Peyer's patch (tissue), 4 donors: ENCODE measurements around the gene SEMA3C. TPM values are rescaled to one million over a fixed set of nuclear protein-coding genes. Genes with fewer than 3 reads are reported as not detected.

Experiments used
- DNase-seq, 3 donors: peaks; one replicate each; pipeline ENCODE4 v3.0.0-alpha.2; 2017 to 2019
- H3K27ac ChIP-seq, 4 donors: fragments of 200-600 bp; sonication (generic); one replicate each; pipeline ENCODE4 v1.5.1; 2016 to 2019
- H3K27me3 ChIP-seq, 2 donors: fragments of 200-600 bp; sonication (generic); one replicate each; pipeline ENCODE4 v1.5.1; 2019
- H3K36me3 ChIP-seq, 3 donors: fragments of 200-600 bp; sonication (generic); one replicate each; pipeline ENCODE4 v1.5.1; 2016 to 2019
- H3K4me1 ChIP-seq, 4 donors: fragments of 200-600 bp; sonication (generic); one replicate each; pipeline ENCODE4 v1.5.1; 2016 to 2019
- H3K4me3 ChIP-seq, 4 donors: fragments of 200-600 bp; sonication (generic); 1 replicate in 3 of 4; 2 replicates in 1 of 4; pipeline ENCODE4 v1.5.1; 2016 to 2019; ENCODE audit warnings: mild to moderate bottlenecking in 1 of 4
- H3K9me3 ChIP-seq, 4 donors: fragments of 200-600 bp; sonication (generic); one replicate each; pipeline ENCODE4 v1.5.1; 2016 to 2019; ENCODE audit warnings: mild to moderate bottlenecking in 1 of 4
- POLR2A ChIP-seq, 2 donors: fragments of 450-650 bp; IDR thresholded peaks; one replicate each; pipeline ENCODE4 v1.5.1; 2017; ENCODE audit warnings: antibody characterized with exemption in 2 of 2, mild to moderate bottlenecking in 2 of 2, moderate library complexity in 2 of 2
- total RNA-seq, 4 donors: library from RNA; depleted of rRNA; stranded (reverse); fragments of >200 nt; gene quantifications; one replicate each; pipeline ENCODE4 v1.1.0, GENCODE V29; 2016
- TF ChIP-seq, protein P1 (sequence below), 6 experiments: fragments of 450-650 bp in 4 of 6; fragments of 200-600 bp in 2 of 6; sonication (generic) in 1 of 6; IDR thresholded peaks; one replicate each; pipeline ENCODE4 v1.5.1; 2017 to 2019; ENCODE audit warnings: antibody characterized with exemption in 6 of 6, mild to moderate bottlenecking in 3 of 6, moderate library complexity in 1 of 6

SEMA3C gene
- total RNA-seq, 4 donors from 2014 or later = 35.7 to 120 (median 56.4) TPM

DNA sequence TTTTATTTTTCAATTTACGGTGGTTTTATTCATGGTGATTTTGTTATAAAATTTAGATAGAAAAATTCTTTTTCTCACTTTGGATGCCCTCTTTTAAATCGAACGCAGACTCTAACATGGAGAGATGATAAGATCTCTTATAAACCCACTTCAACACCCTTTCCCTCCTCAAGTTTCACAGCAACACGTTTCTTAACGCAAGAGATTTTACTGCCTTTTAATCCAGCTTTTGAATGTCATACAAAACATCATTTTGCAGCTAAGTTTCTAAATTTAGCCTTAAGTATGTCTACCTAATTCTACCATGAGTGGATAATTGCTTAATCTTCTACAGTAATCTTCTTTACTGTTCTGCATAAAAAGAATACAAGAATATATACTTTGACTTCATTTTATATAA, 70.0 kb downstream of the SEMA3C start:
- Histone ChIP-seq H3K27me3 (no peaks in the 10 kb centered on the region), H3K4me3 (no peak overlapping the region), H3K4me1 (no peaks in the 10 kb centered on the region), H3K9me3 (no peaks in the 10 kb centered on the region), H3K36me3 (no peaks in the 10 kb centered on the region), H3K27ac (no peak overlapping the region)
- DNase-seq = no peak
- TF ChIP-seq POLR2A (IDR thresholded peaks at IDR 0.05) = no peak
- TF ChIP-seq, protein P1, sequence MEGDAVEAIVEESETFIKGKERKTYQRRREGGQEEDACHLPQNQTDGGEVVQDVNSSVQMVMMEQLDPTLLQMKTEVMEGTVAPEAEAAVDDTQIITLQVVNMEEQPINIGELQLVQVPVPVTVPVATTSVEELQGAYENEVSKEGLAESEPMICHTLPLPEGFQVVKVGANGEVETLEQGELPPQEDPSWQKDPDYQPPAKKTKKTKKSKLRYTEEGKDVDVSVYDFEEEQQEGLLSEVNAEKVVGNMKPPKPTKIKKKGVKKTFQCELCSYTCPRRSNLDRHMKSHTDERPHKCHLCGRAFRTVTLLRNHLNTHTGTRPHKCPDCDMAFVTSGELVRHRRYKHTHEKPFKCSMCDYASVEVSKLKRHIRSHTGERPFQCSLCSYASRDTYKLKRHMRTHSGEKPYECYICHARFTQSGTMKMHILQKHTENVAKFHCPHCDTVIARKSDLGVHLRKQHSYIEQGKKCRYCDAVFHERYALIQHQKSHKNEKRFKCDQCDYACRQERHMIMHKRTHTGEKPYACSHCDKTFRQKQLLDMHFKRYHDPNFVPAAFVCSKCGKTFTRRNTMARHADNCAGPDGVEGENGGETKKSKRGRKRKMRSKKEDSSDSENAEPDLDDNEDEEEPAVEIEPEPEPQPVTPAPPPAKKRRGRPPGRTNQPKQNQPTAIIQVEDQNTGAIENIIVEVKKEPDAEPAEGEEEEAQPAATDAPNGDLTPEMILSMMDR (IDR thresholded peaks at IDR 0.05) = no peak

DNA sequence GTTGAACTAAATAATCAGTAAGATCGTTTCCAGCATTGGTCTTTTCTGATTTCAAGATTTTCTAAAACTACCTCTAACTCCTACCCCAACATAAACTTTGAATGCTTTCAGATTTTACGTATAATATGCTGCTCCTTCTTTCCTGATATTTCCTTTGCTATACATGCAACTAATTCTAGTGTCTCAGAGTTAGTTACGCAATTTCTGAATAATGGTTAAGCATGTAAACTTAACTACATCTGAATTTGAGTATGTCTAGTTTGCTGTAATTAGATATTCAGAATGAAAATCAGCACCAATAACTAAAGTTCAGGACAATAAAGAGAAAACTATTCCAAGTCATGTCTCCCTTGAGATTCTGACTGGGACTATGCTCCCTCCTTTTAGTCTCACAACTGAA, 71.0 kb downstream of the SEMA3C start:
- Histone ChIP-seq H3K4me3 (no peak overlapping the region), H3K4me1 (no peaks in the 10 kb centered on the region), H3K36me3 (no peaks in the 10 kb centered on the region), H3K27ac (no peak overlapping the region), H3K27me3 (no peaks in the 10 kb centered on the region), H3K9me3 (no peaks in the 10 kb centered on the region)
- TF ChIP-seq, protein P1 (IDR thresholded peaks at IDR 0.05) = no peak
- no peak for TF ChIP-seq POLR2A (IDR thresholded peaks at IDR 0.05)
- DNase-seq = no peak

DNA sequence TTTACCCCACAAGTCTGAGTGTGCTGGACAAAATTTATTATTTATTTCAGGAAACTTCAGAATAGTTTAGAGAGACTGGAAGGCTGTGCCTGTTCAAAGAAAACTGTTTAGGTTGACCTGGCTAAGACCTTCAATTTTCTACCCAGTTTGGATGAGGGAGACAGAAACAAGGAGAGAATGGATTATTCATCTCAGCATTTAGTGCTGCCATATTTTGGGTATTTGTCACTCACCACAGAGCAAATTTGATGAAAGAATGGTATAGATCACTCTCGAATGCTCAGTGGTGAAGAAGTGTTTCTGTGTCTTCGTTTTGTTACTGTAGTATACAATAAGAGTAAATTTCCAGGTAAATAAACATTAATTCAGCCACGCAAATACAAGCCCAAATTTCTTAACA, 71.8 kb downstream of the SEMA3C start:
- no peaks in the 10 kb centered on the region for H3K27me3 ChIP-seq
- peaks cover 0 to 3% (median 0%) of the 10 kb centered on the region in 4 donors for H3K4me1 ChIP-seq
- no peak for DNase-seq
- no peaks in the 10 kb centered on the region for H3K9me3 ChIP-seq
- no peak overlapping the region for H3K27ac ChIP-seq
- no peak overlapping the region for H3K4me3 ChIP-seq
- no peaks in the 10 kb centered on the region for H3K36me3 ChIP-seq
- TF ChIP-seq POLR2A (IDR thresholded peaks at IDR 0.05) = no peak
- TF ChIP-seq, protein P1 (IDR thresholded peaks at IDR 0.05) = no peak

DNA sequence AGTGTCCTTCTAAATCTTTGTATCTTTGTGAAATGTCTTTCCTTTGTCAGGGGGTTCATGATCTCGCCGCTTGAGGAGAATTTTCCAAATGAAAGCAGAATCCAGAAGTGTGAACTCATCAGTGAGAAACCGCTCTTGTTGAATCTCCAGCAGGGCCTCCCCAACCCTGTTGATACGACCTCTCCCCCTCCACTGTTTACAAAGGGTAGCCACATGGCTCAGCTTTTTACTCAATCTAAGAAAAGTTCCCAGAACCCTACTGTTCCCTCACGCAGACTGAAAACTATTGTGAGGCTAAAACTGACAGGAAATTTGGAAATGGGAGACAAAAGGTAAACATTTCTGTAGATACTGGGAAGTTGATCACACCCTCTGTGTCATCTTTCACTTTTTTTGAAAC, 73.9 kb downstream of the SEMA3C start:
- H3K36me3 ChIP-seq = no peaks in the 10 kb centered on the region
- DNase-seq = no peak
- H3K4me1 ChIP-seq = peaks cover 0 to 11% (median 0%) of the 10 kb centered on the region in 4 donors
- H3K4me3 ChIP-seq = no peak overlapping the region
- no peaks in the 10 kb centered on the region for H3K9me3 ChIP-seq
- TF ChIP-seq, protein P1 (IDR thresholded peaks at IDR 0.05) = no peak
- TF ChIP-seq POLR2A (IDR thresholded peaks at IDR 0.05) = no peak
- H3K27me3 ChIP-seq = no peaks in the 10 kb centered on the region
- no peak overlapping the region for H3K27ac ChIP-seq

DNA sequence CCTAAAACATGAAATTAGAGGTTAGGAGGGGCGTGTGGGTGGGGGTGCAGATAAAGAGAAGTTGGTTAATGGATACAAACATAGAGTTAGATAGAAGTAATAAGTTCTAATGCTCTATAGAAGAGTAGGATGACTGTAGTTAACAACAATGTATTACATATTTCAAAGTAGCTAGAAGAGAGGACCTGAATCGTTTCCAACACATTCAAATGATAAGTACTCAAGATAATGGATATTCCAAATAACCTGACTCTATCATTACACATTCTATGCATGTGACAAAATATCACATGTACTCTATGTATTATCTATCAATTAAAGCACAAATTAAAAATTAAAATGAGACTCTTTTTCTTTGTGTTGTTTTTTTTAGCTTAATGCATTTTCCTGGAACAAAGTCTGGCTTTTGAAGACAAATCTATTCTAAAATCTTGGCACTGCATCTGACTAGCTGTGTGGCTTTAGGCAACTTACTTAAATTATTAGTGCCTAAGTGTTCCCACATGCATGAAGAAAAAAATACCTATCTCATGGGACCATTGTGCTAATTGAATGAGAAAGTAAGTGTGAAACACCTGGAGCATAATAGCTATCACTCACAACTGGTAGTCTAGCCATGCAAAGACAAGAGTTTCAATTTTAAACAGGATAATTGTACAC, 75.7 kb downstream of the SEMA3C start:
- Histone ChIP-seq H3K27ac (no peak overlapping the region), H3K4me1 (peaks cover 0 to 14% (median 0%) of the 10 kb centered on the region in 4 donors)

More for the DNA sequence above, 75.7 kb downstream of the SEMA3C start:
- H3K36me3 ChIP-seq = no peaks in the 10 kb centered on the region
- no peak overlapping the region for H3K4me3 ChIP-seq
- no peaks in the 10 kb centered on the region for H3K9me3 ChIP-seq
- no peak for DNase-seq
- TF ChIP-seq POLR2A (IDR thresholded peaks at IDR 0.05) = no peak
- TF ChIP-seq, protein P1 (IDR thresholded peaks at IDR 0.05) = no peak
- no peaks in the 10 kb centered on the region for H3K27me3 ChIP-seq
